ENCODE data around the gene APBB1.
A peak's percentile ranks its signal among the peaks of the same experiment; 100 is the strongest.

APBB1 gene

DNA sequence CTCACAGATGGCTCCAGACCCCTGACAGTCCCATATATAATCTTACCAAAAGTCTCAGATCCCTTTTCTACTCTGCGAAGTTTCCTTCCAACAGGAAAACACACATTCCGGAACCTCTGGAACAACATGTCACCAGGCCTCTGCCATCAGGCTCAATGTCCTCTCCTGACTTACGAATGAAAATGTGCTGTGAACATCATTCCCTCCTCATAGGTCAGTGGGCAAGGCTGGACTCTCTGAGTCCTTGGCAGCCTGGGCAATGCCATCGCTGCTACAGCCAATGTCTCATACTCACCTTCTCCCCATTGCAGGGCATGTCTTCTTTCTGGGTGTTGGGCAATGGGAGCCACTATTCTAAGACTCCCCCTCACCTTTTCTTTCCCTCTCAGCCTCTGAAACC is 23.5 kb upstream of the APBB1 start:
- DNase-seq (ENCODE audit: extremely low spot score) = no peak
- CTCF ChIA-PET = interaction anchor here (0.6 to 5.5 kb wide), 4 partner anchors 13 to 70 kb away, joined by 3 to 102 read pairs (median 4); partner anchors contain the start of gene APBB1
- POLR2A ChIA-PET = interaction anchor here (1.9 kb wide), 2 partner anchors 63 to 241 kb away, joined by 4 to 6 read pairs; partner anchors contain the start of gene MRPL17

DNA sequence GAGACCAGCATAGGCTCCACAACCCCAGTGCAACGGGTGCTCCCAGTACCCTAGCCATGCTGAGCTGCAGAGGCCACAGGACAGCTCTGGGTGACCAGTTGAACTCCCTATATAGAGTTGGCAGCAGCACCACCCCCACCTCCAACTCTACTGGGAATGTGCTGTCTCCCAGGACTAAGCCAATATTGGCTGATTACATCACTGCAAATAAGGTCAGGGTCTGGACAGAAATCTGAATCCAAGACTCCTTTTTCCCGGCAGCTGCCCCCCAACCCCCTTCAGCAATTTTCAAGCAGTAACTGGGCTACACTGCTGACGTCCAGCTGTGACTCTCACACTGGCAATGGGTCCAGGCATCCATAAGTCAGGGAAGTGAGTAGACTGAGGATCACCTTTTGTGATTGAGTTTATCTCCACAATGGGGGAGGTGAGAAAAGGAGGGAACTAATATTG is 22.0 kb upstream of the APBB1 start, which contains the start of gene HPX:
Gene HPX (minus strand): TSS at position 82 of the 453 bp plus-strand sequence. CDS start 24 bp downstream, at position 58.
- CTCF ChIA-PET = interaction anchor here (0.9 to 5.5 kb wide), 2 partner anchors 61 to 78 kb away, joined by 3 to 102 read pairs; no protein-coding TSS in a partner anchor
- TF ChIP-seq SUZ12 (IDR thresholded peaks at IDR 0.05) (no peak), FOXA1 (IDR thresholded peaks at IDR 0.05) (no peak), HDGF (IDR thresholded peaks at IDR 0.05; ENCODE audit: borderline replicate concordance) (no peak), LEF1 (IDR thresholded peaks at IDR 0.05; ENCODE audit: borderline replicate concordance) (no peak), NFRKB (IDR thresholded peaks at IDR 0.05) (no peak), FOXK2 (IDR thresholded peaks at IDR 0.05) (no peak), ELF4 (IDR thresholded peaks at IDR 0.05) (no peak), CTBP1 (IDR thresholded peaks at IDR 0.05; ENCODE audit: borderline replicate concordance) (no peak), TARDBP (IDR thresholded peaks at IDR 0.05) (no peak), FOXM1 (IDR thresholded peaks at IDR 0.05; ENCODE audit: borderline replicate concordance) (no peak), L3MBTL2 (conservative IDR thresholded peaks at IDR 0.05) (no peak), ARNT (IDR thresholded peaks at IDR 0.05) (no peak), SP1 (IDR thresholded peaks at IDR 0.05) (no peak), ZNF384 (IDR thresholded peaks at IDR 0.05) (no peak), BHLHE40 (IDR thresholded peaks at IDR 0.05; ENCODE audit: borderline replicate concordance) (no peak)
- TF ChIP-seq, protein P1, sequence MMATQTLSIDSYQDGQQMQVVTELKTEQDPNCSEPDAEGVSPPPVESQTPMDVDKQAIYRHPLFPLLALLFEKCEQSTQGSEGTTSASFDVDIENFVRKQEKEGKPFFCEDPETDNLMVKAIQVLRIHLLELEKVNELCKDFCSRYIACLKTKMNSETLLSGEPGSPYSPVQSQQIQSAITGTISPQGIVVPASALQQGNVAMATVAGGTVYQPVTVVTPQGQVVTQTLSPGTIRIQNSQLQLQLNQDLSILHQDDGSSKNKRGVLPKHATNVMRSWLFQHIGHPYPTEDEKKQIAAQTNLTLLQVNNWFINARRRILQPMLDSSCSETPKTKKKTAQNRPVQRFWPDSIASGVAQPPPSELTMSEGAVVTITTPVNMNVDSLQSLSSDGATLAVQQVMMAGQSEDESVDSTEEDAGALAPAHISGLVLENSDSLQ (IDR thresholded peaks at IDR 0.05) = no peak
- no peak for DNase-seq (ENCODE audit: extremely low spot score)
- POLR2A ChIA-PET = interaction anchor here (1.0 to 1.9 kb wide), 3 partner anchors 10 to 242 kb away, joined by 3 to 6 read pairs (median 4); partner anchors contain the start of genes APBB1 and MRPL17

More for the DNA sequence above, 23.5 kb upstream of the APBB1 start:
- no peak for TF ChIP-seq ZNF384 (IDR thresholded peaks at IDR 0.05)
- TF ChIP-seq ELF4 (IDR thresholded peaks at IDR 0.05) = no peak
- TF ChIP-seq NFRKB (IDR thresholded peaks at IDR 0.05) = no peak
- TF ChIP-seq LEF1 (IDR thresholded peaks at IDR 0.05; ENCODE audit: borderline replicate concordance) = no peak
- TF ChIP-seq L3MBTL2 (conservative IDR thresholded peaks at IDR 0.05) = no peak
- no peak for TF ChIP-seq SP1 (IDR thresholded peaks at IDR 0.05)
- TF ChIP-seq CTBP1 (IDR thresholded peaks at IDR 0.05; ENCODE audit: borderline replicate concordance) = no peak
- no peak for TF ChIP-seq HDGF (IDR thresholded peaks at IDR 0.05; ENCODE audit: borderline replicate concordance)
- TF ChIP-seq FOXA1 (IDR thresholded peaks at IDR 0.05) = no peak
- TF ChIP-seq, protein P1 (IDR thresholded peaks at IDR 0.05) = no peak
- no peak for TF ChIP-seq BHLHE40 (IDR thresholded peaks at IDR 0.05; ENCODE audit: borderline replicate concordance)
- no peak for TF ChIP-seq FOXM1 (IDR thresholded peaks at IDR 0.05; ENCODE audit: borderline replicate concordance)
- no peak for TF ChIP-seq ARNT (IDR thresholded peaks at IDR 0.05)
- TF ChIP-seq FOXK2 (IDR thresholded peaks at IDR 0.05) = no peak
- no peak for TF ChIP-seq SUZ12 (IDR thresholded peaks at IDR 0.05)

DNA sequence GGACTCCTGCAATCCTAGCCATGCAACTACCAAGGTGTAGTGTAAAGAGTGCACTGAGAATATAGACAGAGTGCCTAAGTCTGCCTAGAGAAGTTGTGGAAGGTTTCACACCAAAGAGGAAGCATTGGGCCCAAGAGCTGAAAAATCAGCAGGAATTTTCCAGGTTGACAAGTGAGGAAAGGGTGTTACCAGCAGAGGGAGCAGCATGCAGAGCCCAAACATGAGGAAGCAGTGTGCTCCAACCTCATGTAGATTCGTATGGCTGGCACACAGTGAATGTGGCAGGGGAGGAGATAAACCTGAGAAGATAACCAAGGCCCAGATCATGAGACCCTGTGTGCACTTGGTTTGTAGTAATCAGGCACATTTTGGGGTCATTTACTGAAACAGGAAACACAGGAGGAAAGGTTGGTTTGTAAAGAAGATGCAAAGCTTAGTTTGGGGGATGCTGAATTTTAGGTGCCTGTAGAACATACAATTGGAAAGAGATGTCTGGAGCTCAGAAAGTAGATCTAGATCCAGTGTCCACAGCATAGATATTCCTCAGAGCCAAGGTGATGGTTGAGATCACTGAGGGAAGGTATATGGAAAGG is 20.2 kb upstream of the APBB1 start:
- ChIA-PET POLR2A (interaction anchor here (1.6 to 2.4 kb wide), 2 partner anchors 20 to 42 kb away, joined by 6 to 13 read pairs; partner anchors contain the start of genes APBB1, ARFIP2 and TIMM10B), CTCF (interaction anchor here (0.6 to 3.5 kb wide), 15 partner anchors 9 to 494 kb away, joined by 3 to 30 read pairs (median 4); no protein-coding TSS in a partner anchor)
- TF ChIP-seq SP1 (IDR thresholded peaks at IDR 0.05) (no peak), L3MBTL2 (conservative IDR thresholded peaks at IDR 0.05) (no peak), SUZ12 (IDR thresholded peaks at IDR 0.05) (no peak), FOXK2 (IDR thresholded peaks at IDR 0.05) (no peak), FOXM1 (IDR thresholded peaks at IDR 0.05; ENCODE audit: borderline replicate concordance) (no peak), TARDBP (IDR thresholded peaks at IDR 0.05) (no peak), LEF1 (IDR thresholded peaks at IDR 0.05; ENCODE audit: borderline replicate concordance) (no peak), ARNT (IDR thresholded peaks at IDR 0.05) (no peak), FOXA1 (IDR thresholded peaks at IDR 0.05) (no peak), ELF4 (IDR thresholded peaks at IDR 0.05) (no peak), CTBP1 (IDR thresholded peaks at IDR 0.05; ENCODE audit: borderline replicate concordance) (no peak), ZNF384 (IDR thresholded peaks at IDR 0.05) (no peak), BHLHE40 (IDR thresholded peaks at IDR 0.05; ENCODE audit: borderline replicate concordance) (no peak), HDGF (IDR thresholded peaks at IDR 0.05; ENCODE audit: borderline replicate concordance) (no peak), NFRKB (IDR thresholded peaks at IDR 0.05) (no peak)
- TF ChIP-seq, protein P1 (IDR thresholded peaks at IDR 0.05) = no peak
- peak; percentile 65 for DNase-seq (ENCODE audit: extremely low spot score)

DNA sequence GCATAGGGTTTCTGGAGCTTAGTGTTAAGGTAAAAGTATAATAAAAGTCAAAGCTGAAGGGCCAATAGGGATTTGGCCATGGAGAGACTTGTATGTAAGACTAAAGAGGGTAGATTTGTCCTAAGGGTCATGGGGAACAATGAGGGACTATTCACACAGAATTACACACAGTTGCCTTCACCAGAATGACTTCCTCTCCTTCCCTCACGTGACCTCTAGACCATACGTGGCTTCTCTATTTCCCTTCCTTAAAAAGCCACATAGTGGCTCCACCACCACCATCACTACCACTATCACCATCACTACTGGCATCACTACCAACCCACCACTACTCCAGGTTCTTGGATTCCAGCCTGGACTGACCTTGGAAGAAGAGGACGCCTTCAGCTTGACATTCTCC is 19.1 kb upstream of the APBB1 start:
- TF ChIP-seq LEF1 (IDR thresholded peaks at IDR 0.05; ENCODE audit: borderline replicate concordance) = no peak
- TF ChIP-seq SP1 (IDR thresholded peaks at IDR 0.05) = no peak
- TF ChIP-seq BHLHE40 (IDR thresholded peaks at IDR 0.05; ENCODE audit: borderline replicate concordance) = no peak
- no peak for TF ChIP-seq FOXM1 (IDR thresholded peaks at IDR 0.05; ENCODE audit: borderline replicate concordance)
- DNase-seq (ENCODE audit: extremely low spot score) = no peak
- ChIA-PET POLR2A (interaction anchor here (1.6 to 2.4 kb wide), 2 partner anchors 19 to 43 kb away, joined by 6 to 13 read pairs; partner anchors contain the start of genes APBB1, ARFIP2 and TIMM10B), CTCF (interaction anchor here (0.7 to 3.5 kb wide), 6 partner anchors 14 to 279 kb away, joined by 3 to 30 read pairs (median 6); no protein-coding TSS in a partner anchor)

DNA sequence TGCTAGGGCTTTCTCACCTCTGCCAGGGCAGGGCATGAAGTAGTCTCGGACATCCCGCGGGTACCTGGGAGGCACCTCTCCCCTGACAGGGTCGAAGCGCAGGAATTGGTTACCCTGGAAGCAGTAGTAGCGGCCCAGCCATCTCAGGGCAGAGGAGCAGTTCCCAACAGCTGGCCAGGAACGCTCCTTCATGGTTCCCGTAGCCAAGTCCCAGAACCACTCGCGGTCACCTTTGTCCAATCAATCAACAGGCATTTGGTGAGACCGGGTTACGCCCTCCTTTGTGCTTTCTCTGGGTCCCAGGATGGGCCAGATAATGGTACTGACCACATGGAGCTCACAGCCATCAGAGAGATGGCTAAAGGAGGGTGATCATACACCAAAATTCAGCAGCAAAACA is 18.5 kb upstream of the APBB1 start:
- no peak for DNase-seq (ENCODE audit: extremely low spot score)

More for the DNA sequence above, 18.5 kb upstream of the APBB1 start:
- no peak for TF ChIP-seq NFRKB (IDR thresholded peaks at IDR 0.05)
- no peak for TF ChIP-seq CTBP1 (IDR thresholded peaks at IDR 0.05; ENCODE audit: borderline replicate concordance)
- TF ChIP-seq L3MBTL2 (conservative IDR thresholded peaks at IDR 0.05) = no peak
- no peak for TF ChIP-seq ZNF384 (IDR thresholded peaks at IDR 0.05)
- ChIA-PET POLR2A (interaction anchor here (2.4 kb wide), 1 partner anchor 18 kb away, joined by 13 read pairs; the partner anchor contains the start of gene APBB1), CTCF (interaction anchor here (0.7 to 3.5 kb wide), 3 partner anchors 59 to 280 kb away, joined by 3 to 30 read pairs (median 7); no protein-coding TSS in a partner anchor)
